Astrocyte (in vitro differentiated cells and primary cell): ENCODE measurements around the gene PTPRCAP. TPM values are rescaled to one million over a fixed set of nuclear protein-coding genes. Genes with fewer than 3 reads are reported as not detected.
A peak's percentile ranks its signal among the peaks of the same experiment; 100 is the strongest.

Experiments
- DNase-seq: peaks from one replicate; pipeline ENCODE4 v3.0.0-alpha.2; 2010; ENCODE audit warnings: low read depth
- FAIRE-seq: peaks from 2 replicates; lab custom pipeline; 2011; peaks lifted over from hg19 to GRCh38; lab: Jason Lieb, UNC
- H2AFZ ChIP-seq: 2 replicates; pipeline ENCODE4 v1.6.0; 2012; ENCODE audit warnings: low read depth, low read length, inconsistent platforms
- H3K27ac ChIP-seq: 2 replicates; pipeline ENCODE4 v1.5.1; 2011; ENCODE audit warnings: low read depth, low read length, inconsistent platforms
- H3K27me3 ChIP-seq: 2 replicates; pipeline ENCODE4 v1.6.0; 2011; ENCODE audit warnings: low read length, inconsistent platforms; ENCODE audit not compliant: insufficient read depth
- H3K36me3 ChIP-seq: 2 replicates; pipeline ENCODE4 v1.5.1; 2011; ENCODE audit warnings: low read length, inconsistent platforms; ENCODE audit not compliant: insufficient read depth
- H3K4me1 ChIP-seq: 2 replicates; pipeline ENCODE4 v1.5.1; 2011; ENCODE audit warnings: low read length, inconsistent platforms; ENCODE audit not compliant: insufficient read depth
- H3K4me2 ChIP-seq: 2 replicates; pipeline ENCODE4 v1.6.0; 2012; ENCODE audit warnings: low read length, inconsistent platforms
- H3K4me3 ChIP-seq: 2 replicates; pipeline ENCODE4 v1.5.1; 2011; ENCODE audit warnings: low read depth, mild to moderate bottlenecking, low read length, inconsistent platforms; ENCODE audit not compliant: insufficient read depth
- H3K79me2 ChIP-seq: 2 replicates; pipeline ENCODE4 v1.6.0; 2012; ENCODE audit warnings: mild to moderate bottlenecking, low read length, inconsistent platforms; ENCODE audit not compliant: insufficient read depth
- H3K9ac ChIP-seq: 2 replicates; pipeline ENCODE4 v1.6.0; 2012; ENCODE audit warnings: mild to moderate bottlenecking, low read length, inconsistent platforms
- H3K9me3 ChIP-seq: 2 replicates; pipeline ENCODE4 v1.5.1; 2012; ENCODE audit warnings: low read depth, mild to moderate bottlenecking, low read length, inconsistent platforms; ENCODE audit not compliant: insufficient read depth
- H4K20me1 ChIP-seq: 2 replicates; pipeline ENCODE4 v1.6.0; 2012; ENCODE audit warnings: low read length, inconsistent platforms; ENCODE audit not compliant: insufficient read depth
- H3K27ac Mint-ChIP-seq: one replicate; pipeline ENCODE4 v1.8.0; 2021; ENCODE audit warnings: mild to moderate bottlenecking, mixed read lengths; ENCODE audit not compliant: unreplicated experiment
- H3K27me3 Mint-ChIP-seq: one replicate; pipeline ENCODE4 v1.8.0; 2021; ENCODE audit warnings: low read depth, mixed read lengths; ENCODE audit not compliant: unreplicated experiment
- H3K36me3 Mint-ChIP-seq: one replicate; pipeline ENCODE4 v1.8.0; 2021; ENCODE audit warnings: low read depth, mixed read lengths; ENCODE audit not compliant: unreplicated experiment
- H3K4me1 Mint-ChIP-seq: one replicate; pipeline ENCODE4 v1.8.0; 2021; ENCODE audit warnings: low read depth, mixed read lengths; ENCODE audit not compliant: unreplicated experiment
- H3K4me3 Mint-ChIP-seq: one replicate; pipeline ENCODE4 v1.8.0; 2021; ENCODE audit warnings: mild to moderate bottlenecking, moderate library complexity, mixed read lengths; ENCODE audit not compliant: unreplicated experiment
- H3K9me3 Mint-ChIP-seq: one replicate; pipeline ENCODE4 v1.8.0; 2021; ENCODE audit warnings: mild to moderate bottlenecking, mixed read lengths; ENCODE audit not compliant: unreplicated experiment
- CTCF ChIP-seq: IDR thresholded peaks from 2 replicates; pipeline ENCODE4 v1.5.1; 2011; ENCODE audit warnings: low read depth, mild to moderate bottlenecking, inconsistent platforms, low read length, moderate library complexity; ENCODE audit not compliant: insufficient read depth
- EZH2 ChIP-seq: IDR thresholded peaks from 2 replicates; pipeline ENCODE4 v1.6.1; 2012; ENCODE audit warnings: mild to moderate bottlenecking, low read length, inconsistent platforms; ENCODE audit not compliant: insufficient read depth
- total RNA-seq: library from RNA; stranded (reverse); gene quantifications from 2 replicates; pipeline ENCODE4 v1.2.1, GENCODE V29; 2021

PTPRCAP gene
- total RNA-seq, 1 donor from 2014 or later: 1.7 TPM

- H3K9me3 Mint-ChIP-seq: no peaks in the 10 kb centered on the region
- no peak overlapping the region for H3K27ac Mint-ChIP-seq
- no peak overlapping the region for H3K4me2 ChIP-seq
- no peaks in the 10 kb centered on the region for H3K36me3 ChIP-seq
- FAIRE-seq (no peak), DNase-seq (no peak)
- H2AFZ ChIP-seq: no peak overlapping the region
- peaks cover 21% of the 10 kb centered on the region for H3K4me1 Mint-ChIP-seq
- H3K36me3 Mint-ChIP-seq: no peaks in the 10 kb centered on the region
- TF ChIP-seq CTCF (no peak), EZH2 (no peak)
- H3K4me3 ChIP-seq: no peak overlapping the region
- peaks cover 14% of the 10 kb centered on the region for H3K4me1 ChIP-seq
- peak overlapping the region; percentile 6 for H3K4me3 Mint-ChIP-seq
- H4K20me1 ChIP-seq: peaks cover 5% of the 10 kb centered on the region
- no peak overlapping the region for H3K27ac ChIP-seq
- peaks cover 7% of the 10 kb centered on the region for H3K79me2 ChIP-seq
- H3K9ac ChIP-seq: no peak overlapping the region
- H3K27me3 ChIP-seq: peaks cover 3% of the 10 kb centered on the region
- H3K27me3 Mint-ChIP-seq: no peaks in the 10 kb centered on the region
- H3K9me3 ChIP-seq: no peaks in the 10 kb centered on the region
These were observed 50.4 kb downstream of the PTPRCAP start for GRCh38 chr11:67387069-67387468.

Other genes starting within 250 kb of the PTPRCAP start
- 27.2 and 34.0 TPM in 2 replicates for gene GRK2, start 171.2 kb downstream of the PTPRCAP start, total RNA-seq
- gene ANKRD13D, start 148.4 kb downstream of the PTPRCAP start, total RNA-seq: 39.4 and 40.8 TPM in 2 replicates
- 19.1 and 20.1 TPM in 2 replicates for gene SSH3, start 134.2 kb downstream of the PTPRCAP start, total RNA-seq
- gene POLD4, start 84.1 kb downstream of the PTPRCAP start, total RNA-seq: 53.5 and 69.2 TPM in 2 replicates
- gene CLCF1, start 64.1 kb downstream of the PTPRCAP start, total RNA-seq: 17.4 and 17.6 TPM in 2 replicates
- 9.2 and 9.4 TPM in 2 replicates for gene RAD9A, start 45.7 kb downstream of the PTPRCAP start, total RNA-seq
- gene PPP1CA, start 35.8 kb downstream of the PTPRCAP start, total RNA-seq: 157 and 159 TPM in 2 replicates
- 0.16 TPM in 1 of 2 replicates, not detected in the other for gene TBC1D10C, start 33.6 kb downstream of the PTPRCAP start, total RNA-seq
- 0.10 and 0.23 TPM in 2 replicates for gene CARNS1, start 22.0 kb downstream of the PTPRCAP start, total RNA-seq
- 52.9 and 57.0 TPM in 2 replicates for gene RPS6KB2, start 9.2 kb downstream of the PTPRCAP start, total RNA-seq
- gene CORO1B, start 5.8 kb upstream of the PTPRCAP start, total RNA-seq: 102 and 124 TPM in 2 replicates
- not detected in 2 replicates for gene GPR152, start 15.0 kb upstream of the PTPRCAP start, total RNA-seq
- not detected in 2 replicates for gene CABP4, start 17.7 kb upstream of the PTPRCAP start, total RNA-seq
- gene TMEM134, start 31.6 kb upstream of the PTPRCAP start, total RNA-seq: 38.0 and 48.1 TPM in 2 replicates
- 42.1 and 43.6 TPM in 2 replicates for gene AIP, start 45.3 kb upstream of the PTPRCAP start, total RNA-seq
- 61.1 and 71.5 TPM in 2 replicates for gene PITPNM1, start 67.7 kb upstream of the PTPRCAP start, total RNA-seq
- 36.1 and 45.0 TPM in 2 replicates for gene CDK2AP2, start 70.5 kb upstream of the PTPRCAP start, total RNA-seq
- not detected in 2 replicates for gene CABP2, start 85.8 kb upstream of the PTPRCAP start, total RNA-seq
- gene GSTP1, start 146.1 kb upstream of the PTPRCAP start, total RNA-seq: 1,173 and 1,365 TPM in 2 replicates
- 117 and 118 TPM in 2 replicates for gene NDUFV1, start 169.3 kb upstream of the PTPRCAP start, total RNA-seq
- gene NUDT8, start 192.3 kb upstream of the PTPRCAP start, total RNA-seq: 3.0 and 4.5 TPM in 2 replicates
- gene TBX10, start 202.1 kb upstream of the PTPRCAP start, total RNA-seq: not detected in 2 replicates
- not detected in 2 replicates for gene ACY3, start 213.0 kb upstream of the PTPRCAP start, total RNA-seq
- not detected in 2 replicates for gene ALDH3B2, start 236.9 kb upstream of the PTPRCAP start, total RNA-seq